Spleen (tissue), 11 donors: Measurements from ENCODE around the gene S100A5. TPM values are rescaled to one million over a fixed set of nuclear protein-coding genes. Genes with fewer than 3 reads are reported as not detected.
"Not testable (repeated sequence)": the region's sequence is repeated elsewhere in the genome, so short reads cannot be mapped to it uniquely, and the experiment has no call there.

Source experiments
- DNase-seq: peaks from one replicate; pipeline ENCODE4 v3.0.0-alpha.2; 2020
- H3K27ac ChIP-seq, 8 donors: fragments of 200-600 bp; sonication (generic) in 7 of 8; 1 replicate in 4 of 8; 2 replicates in 4 of 8; pipeline versions ENCODE4 v1.5.0 to v1.8.0; 2016 to 2021; ENCODE audit warnings: inconsistent platforms in 4 of 8, mild to moderate bottlenecking in 4 of 8, moderate library complexity in 1 of 8
- H3K27me3 ChIP-seq, 7 donors: fragments of 200-600 bp; sonication (generic) in 6 of 7; replicated peaks in 1 of 7; 1 replicate in 4 of 7; 2 replicates in 3 of 7; pipeline versions ENCODE4 v1.5.0 to v1.8.0; 2016 to 2021; ENCODE audit warnings: inconsistent platforms in 3 of 7, mild to moderate bottlenecking in 1 of 7
- H3K36me3 ChIP-seq, 6 donors: fragments of 200-600 bp; sonication (generic) in 5 of 6; 1 replicate in 4 of 6; 2 replicates in 2 of 6; pipeline versions ENCODE4 v1.5.0 to v1.8.0; 2016 to 2021; ENCODE audit warnings: inconsistent platforms in 2 of 6
- H3K4me1 ChIP-seq, 6 donors: fragments of 200-600 bp; sonication (generic) in 5 of 6; 1 replicate in 3 of 6; 2 replicates in 3 of 6; pipeline versions ENCODE4 v1.5.0 to v1.8.0; 2016 to 2021; ENCODE audit warnings: inconsistent platforms in 3 of 6
- H3K4me3 ChIP-seq, 8 donors: fragments of 200-600 bp; sonication (generic) in 7 of 8; 1 replicate in 4 of 8; 2 replicates in 4 of 8; pipeline versions ENCODE4 v1.5.0 to v1.8.0; 2016 to 2021; ENCODE audit warnings: inconsistent platforms in 4 of 8, mild to moderate bottlenecking in 4 of 8, moderate library complexity in 2 of 8
- H3K9me3 ChIP-seq, 8 donors: fragments of 200-600 bp; sonication (generic) in 7 of 8; 1 replicate in 4 of 8; 2 replicates in 4 of 8; pipeline versions ENCODE4 v1.5.0 to v1.8.0; 2016 to 2021; ENCODE audit warnings: inconsistent platforms in 4 of 8
- POLR2A ChIP-seq, 3 donors: fragments of 450-650 bp; IDR thresholded peaks; one replicate each; pipeline ENCODE4 v1.5.1; 2017; ENCODE audit warnings: antibody characterized with exemption in 3 of 3, mild to moderate bottlenecking in 1 of 3
- POLR2AphosphoS5 ChIP-seq, 3 donors: sonication (generic); formaldehyde crosslinking; IDR thresholded peaks; one replicate each; pipeline ENCODE4 v1.5.1; 2017; ENCODE audit warnings: antibody characterized with exemption in 3 of 3
- WGBS, 5 donors: extraction: QIAGEN DNeasy Blood & Tissue Kit in 3 of 5; methylation state at CpG; one replicate each; pipeline versions ENCODE4 v1.1.5 to v1.1.7; 2013 to 2018; 5-methylcytosine and 5-hydroxymethylcytosine counted together
- intact Hi-C: fragments of 100-400 bp; cut with DNase I; formaldehyde crosslinking; loops from one replicate; pipeline ENCODE4 v1.15.0; 2023; ENCODE audit warnings: low total_unique reads
- polyA plus RNA-seq, 3 donors: library from polyadenylated mRNA; stranded (reverse); fragments of 200-250 nt; gene quantifications; one replicate each; pipeline ENCODE4 v1.2.1, GENCODE V29; 2013
- total RNA-seq, 7 donors: library from RNA; depleted of rRNA in 3 of 7; stranded (reverse); fragments of >200 nt in 3 of 7; fragmentation: NEBNext Ultra II Directional in 4 of 7; extraction: Animal tissue kit (Norgen Biotek cat#: 25700) in 4 of 7; gene quantifications; one replicate each; pipeline versions ENCODE4 v1.1.0 to v1.2.1, GENCODE V29; 2016 to 2021
- TF ChIP-seq, protein P1 (sequence below), 11 experiments: fragments of 200-600 bp in 7 of 11; fragments of 450-650 bp in 4 of 11; sonication (generic) in 4 of 11; IDR thresholded peaks in 8 of 11; conservative IDR thresholded peaks in 3 of 11; 1 replicate in 7 of 11; 2 replicates in 4 of 11; pipeline versions ENCODE4 v1.4.0 to v1.8.0; 2016 to 2021; ENCODE audit warnings: antibody characterized with exemption in 11 of 11, inconsistent platforms in 4 of 11, mild to moderate bottlenecking in 1 of 11
- donor health status: healthy with polysubstance abuse.
- donor health status: DM: no; HTN: no; CAD: no; lungs with moderate emphysema.
- donor health status: DM: no; HTN: no; CAD: no.
- donor health status: Bipolar disorder and iron deficiency.
- donor health status: healthy.
- donor health status: DM: no; HTN: no; CAD: no.
- donor health status: DM: yes; HTN: yes; CAD: no.

Gene S100A5
- total and polyA plus RNA-seq, 10 donors = 0.32 to 2.8 (median 0.46) TPM; not detected in 7

GRCh38 chr1:153526132-153526543 lies 14.6 kb downstream of the S100A5 start:
- WGBS, 5 donors = 33 to 58% (median 38%) methylated on average over 7 to 8 of the region's 8 CpGs
- peak in 1 of 3 donors; percentile 15 for TF ChIP-seq POLR2AphosphoS5 (IDR thresholded peaks at IDR 0.05)
- TF ChIP-seq, protein P1, sequence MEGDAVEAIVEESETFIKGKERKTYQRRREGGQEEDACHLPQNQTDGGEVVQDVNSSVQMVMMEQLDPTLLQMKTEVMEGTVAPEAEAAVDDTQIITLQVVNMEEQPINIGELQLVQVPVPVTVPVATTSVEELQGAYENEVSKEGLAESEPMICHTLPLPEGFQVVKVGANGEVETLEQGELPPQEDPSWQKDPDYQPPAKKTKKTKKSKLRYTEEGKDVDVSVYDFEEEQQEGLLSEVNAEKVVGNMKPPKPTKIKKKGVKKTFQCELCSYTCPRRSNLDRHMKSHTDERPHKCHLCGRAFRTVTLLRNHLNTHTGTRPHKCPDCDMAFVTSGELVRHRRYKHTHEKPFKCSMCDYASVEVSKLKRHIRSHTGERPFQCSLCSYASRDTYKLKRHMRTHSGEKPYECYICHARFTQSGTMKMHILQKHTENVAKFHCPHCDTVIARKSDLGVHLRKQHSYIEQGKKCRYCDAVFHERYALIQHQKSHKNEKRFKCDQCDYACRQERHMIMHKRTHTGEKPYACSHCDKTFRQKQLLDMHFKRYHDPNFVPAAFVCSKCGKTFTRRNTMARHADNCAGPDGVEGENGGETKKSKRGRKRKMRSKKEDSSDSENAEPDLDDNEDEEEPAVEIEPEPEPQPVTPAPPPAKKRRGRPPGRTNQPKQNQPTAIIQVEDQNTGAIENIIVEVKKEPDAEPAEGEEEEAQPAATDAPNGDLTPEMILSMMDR (IDR thresholded peaks at IDR 0.05 in 8 of 11, conservative IDR thresholded peaks at IDR 0.05 in 3 of 11) = no peak
- peak; percentile 42 for DNase-seq
- Histone ChIP-seq H3K4me1 (peaks cover 0 to 23% (median 0%) of the 10 kb centered on the region in 6 donors), H3K27ac (peak overlapping the region in 2 of 8 donors; percentile 28 to 76), H3K36me3 (no peaks in the 10 kb centered on the region), H3K4me3 (no peak overlapping the region), H3K27me3 (no peaks in the 10 kb centered on the region), H3K9me3 (no peaks in the 10 kb centered on the region)
- intact Hi-C loops = no loop called here

GRCh38 chr1:153525088-153525728 lies 15.5 kb downstream of the S100A5 start:
- H3K27me3 ChIP-seq = no peaks in the 10 kb centered on the region
- peak; percentile 29 for DNase-seq
- H3K9me3 ChIP-seq = no peaks in the 10 kb centered on the region
- TF ChIP-seq POLR2AphosphoS5 (IDR thresholded peaks at IDR 0.05) (no peak), POLR2A (IDR thresholded peaks at IDR 0.05) (no peak)
- TF ChIP-seq, protein P1 (IDR thresholded peaks at IDR 0.05 in 8 of 11, conservative IDR thresholded peaks at IDR 0.05 in 3 of 11) = no peak
- no peak overlapping the region for H3K4me3 ChIP-seq
- H3K27ac ChIP-seq = peak overlapping the region in 1 of 8 donors; percentile 76
- 48 to 79% (median 49%) methylated on average over 3 of the region's 3 CpGs for WGBS, 5 donors
- H3K36me3 ChIP-seq = no peaks in the 10 kb centered on the region
- H3K4me1 ChIP-seq = peaks cover 0 to 17% (median 0%) of the 10 kb centered on the region in 6 donors
- intact Hi-C loops = no loop called here

GRCh38 chr1:153522353-153523048 lies 18.2 kb downstream of the S100A5 start:
- H3K9me3 ChIP-seq, H3K4me3 ChIP-seq, H3K27me3 ChIP-seq, intact Hi-C loops, H3K36me3 ChIP-seq, H3K27ac ChIP-seq: not testable (repeated sequence)
- DNase-seq = peak; percentile 16
- peaks cover 0 to 24% (median 0%) of the 10 kb centered on the region in 6 donors for H3K4me1 ChIP-seq
- WGBS, 5 donors = 62 to 72% (median 65%) methylated on average over 13 to 14 of the region's 14 CpGs

- H3K4me3 ChIP-seq, H3K36me3 ChIP-seq, H3K27me3 ChIP-seq, H3K27ac ChIP-seq, H3K9me3 ChIP-seq, intact Hi-C loops, DNase-seq: not testable (repeated sequence)
- peaks cover 0 to 20% (median 0%) of the 10 kb centered on the region in 6 donors for H3K4me1 ChIP-seq
- 95 to 99% (median 97%) methylated on average over 22 to 37 of the region's 37 CpGs for WGBS, 5 donors
These were observed 18.9 kb downstream of the S100A5 start for GRCh38 chr1:153521808-153522207.

- DNase-seq = no peak
- WGBS, 5 donors = 89 to 99% (median 94%) methylated on average over 4 of the region's 4 CpGs
These were observed 19.8 kb downstream of the S100A5 start for GRCh38 chr1:153520818-153521476.

DNA sequence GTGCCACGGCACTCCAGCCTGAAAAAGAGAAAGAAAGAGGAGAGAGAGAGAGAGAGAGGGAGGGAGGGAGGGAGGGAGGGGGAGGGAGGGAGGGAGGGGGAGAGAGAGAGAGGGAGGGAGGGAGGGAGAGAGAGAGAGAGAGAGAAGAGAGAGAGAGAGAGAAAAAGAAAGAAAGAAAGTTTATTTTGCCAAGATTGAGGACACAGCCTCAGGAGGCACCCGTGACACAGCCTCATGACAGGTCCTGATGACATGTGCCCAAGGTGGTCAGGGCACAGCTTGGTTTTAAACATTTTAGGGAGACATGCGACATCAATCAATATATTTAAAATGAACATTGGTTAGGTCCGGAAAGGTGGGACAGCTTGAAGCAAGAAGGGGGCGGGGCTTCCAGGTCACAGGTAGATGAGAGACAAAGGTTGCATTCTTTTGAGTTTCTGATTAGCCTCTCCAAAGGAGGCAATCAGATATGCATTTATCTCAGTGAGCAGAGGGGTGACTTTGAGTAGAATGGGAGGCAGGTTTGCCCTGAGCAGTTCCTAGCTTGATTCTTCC lies 20.5 kb downstream of the S100A5 start:
- H3K27me3 ChIP-seq, H3K36me3 ChIP-seq, intact Hi-C loops, DNase-seq, H3K4me3 ChIP-seq, H3K27ac ChIP-seq, H3K9me3 ChIP-seq: not testable (repeated sequence)
- H3K4me1 ChIP-seq = peaks cover 0 to 22% (median 7%) of the 10 kb centered on the region in 6 donors
- 91 to 97% (median 93%) methylated on average over 4 to 5 of the region's 5 CpGs for WGBS, 5 donors

More at GRCh38 chr1:153520818-153521476, 19.8 kb downstream of the S100A5 start:
- no peaks in the 10 kb centered on the region for H3K27me3 ChIP-seq
- TF ChIP-seq POLR2AphosphoS5 (IDR thresholded peaks at IDR 0.05) = no peak
- TF ChIP-seq POLR2A (IDR thresholded peaks at IDR 0.05) = no peak
- TF ChIP-seq, protein P1 (IDR thresholded peaks at IDR 0.05 in 8 of 11, conservative IDR thresholded peaks at IDR 0.05 in 3 of 11) = no peak
- H3K9me3 ChIP-seq = no peaks in the 10 kb centered on the region
- intact Hi-C loops = no loop called here
- H3K36me3 ChIP-seq = no peaks in the 10 kb centered on the region
- no peak overlapping the region for H3K4me3 ChIP-seq
- H3K4me1 ChIP-seq = peaks cover 0 to 16% (median 0%) of the 10 kb centered on the region in 6 donors
- no peak overlapping the region for H3K27ac ChIP-seq
